22Rv1 (cell line): ENCODE data around the gene CYLC2.

Experiments
- ZFX ChIP-seq: fragments of 450-650 bp; IDR thresholded peaks from 2 replicates; pipeline ENCODE4 v1.6.1; 2017; ENCODE audit warnings: antibody characterized with exemption, borderline replicate concordance
- TF ChIP-seq, protein P1 (sequence below): fragments of 450-650 bp; IDR thresholded peaks from 2 replicates; pipeline ENCODE4 v1.5.1; 2017; ENCODE audit warnings: mild to moderate bottlenecking

DNA sequence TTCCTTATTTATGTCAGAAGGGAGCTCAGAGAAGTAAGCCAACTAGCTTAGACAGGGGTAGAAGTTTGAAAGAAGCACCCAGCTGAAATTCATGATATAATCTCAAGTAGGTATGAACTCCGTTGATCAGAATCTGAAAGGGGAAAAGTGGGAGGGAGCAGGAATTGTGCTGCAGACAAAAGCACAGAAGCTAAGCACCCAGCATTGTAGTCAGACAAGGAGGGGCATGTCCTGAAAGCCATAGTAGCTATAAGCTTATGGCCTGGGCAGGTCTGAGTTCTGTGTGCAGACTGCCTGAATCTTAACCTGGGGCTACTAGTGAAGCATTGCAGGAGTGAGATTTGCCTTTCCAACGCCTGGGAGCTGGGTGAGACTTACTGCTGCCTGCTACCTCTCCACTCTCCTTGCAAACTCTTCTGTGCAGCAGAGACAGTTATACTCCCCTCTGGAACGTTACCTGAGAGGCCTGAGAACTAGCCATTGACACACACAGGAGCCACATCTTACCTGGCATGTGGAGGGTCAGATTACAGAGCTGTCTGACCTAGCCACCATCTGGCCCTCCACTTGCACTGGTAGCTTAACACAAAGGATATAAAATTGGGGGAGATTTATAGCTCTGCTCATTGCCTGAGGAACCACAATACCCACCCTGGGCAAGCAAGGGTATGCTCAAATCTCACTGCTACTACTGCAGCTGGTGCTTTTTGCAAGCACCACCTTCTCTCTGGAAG is 9.8 kb upstream of the CYLC2 start:
- TF ChIP-seq, protein P1, sequence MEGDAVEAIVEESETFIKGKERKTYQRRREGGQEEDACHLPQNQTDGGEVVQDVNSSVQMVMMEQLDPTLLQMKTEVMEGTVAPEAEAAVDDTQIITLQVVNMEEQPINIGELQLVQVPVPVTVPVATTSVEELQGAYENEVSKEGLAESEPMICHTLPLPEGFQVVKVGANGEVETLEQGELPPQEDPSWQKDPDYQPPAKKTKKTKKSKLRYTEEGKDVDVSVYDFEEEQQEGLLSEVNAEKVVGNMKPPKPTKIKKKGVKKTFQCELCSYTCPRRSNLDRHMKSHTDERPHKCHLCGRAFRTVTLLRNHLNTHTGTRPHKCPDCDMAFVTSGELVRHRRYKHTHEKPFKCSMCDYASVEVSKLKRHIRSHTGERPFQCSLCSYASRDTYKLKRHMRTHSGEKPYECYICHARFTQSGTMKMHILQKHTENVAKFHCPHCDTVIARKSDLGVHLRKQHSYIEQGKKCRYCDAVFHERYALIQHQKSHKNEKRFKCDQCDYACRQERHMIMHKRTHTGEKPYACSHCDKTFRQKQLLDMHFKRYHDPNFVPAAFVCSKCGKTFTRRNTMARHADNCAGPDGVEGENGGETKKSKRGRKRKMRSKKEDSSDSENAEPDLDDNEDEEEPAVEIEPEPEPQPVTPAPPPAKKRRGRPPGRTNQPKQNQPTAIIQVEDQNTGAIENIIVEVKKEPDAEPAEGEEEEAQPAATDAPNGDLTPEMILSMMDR: no peak
- no peak for TF ChIP-seq ZFX
